HG03432 (cell line): ENCODE measurements around the gene TPPP3.

Experiments used
- ATAC-seq: cut with Tn5 transposase; IDR thresholded peaks from one replicate; pipeline ENCODE4 v1.9.1; 2021; ENCODE audit warnings: mild to moderate bottlenecking, moderate library complexity; ENCODE audit not compliant: unreplicated experiment

Gene TPPP3

DNA sequence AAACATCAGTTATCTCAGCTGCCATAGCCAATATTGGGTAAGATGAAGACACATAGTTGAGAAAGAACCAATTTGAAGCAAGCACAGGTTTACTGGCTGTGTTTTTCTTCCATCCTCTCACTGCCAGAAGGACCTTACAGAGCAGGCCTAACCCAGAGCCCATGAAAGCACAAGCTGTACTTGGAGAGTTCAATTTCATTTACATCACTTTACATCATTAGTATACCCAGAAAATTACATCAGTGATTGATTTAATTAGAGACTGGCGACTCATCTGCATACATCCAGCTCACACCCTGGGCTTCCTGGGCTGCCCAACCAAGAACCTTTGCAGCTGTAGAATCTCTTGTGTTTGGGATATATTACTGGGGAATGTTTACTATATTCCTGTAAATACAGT lies 43.0 kb downstream of the TPPP3 start:
- no peak for ATAC-seq

DNA sequence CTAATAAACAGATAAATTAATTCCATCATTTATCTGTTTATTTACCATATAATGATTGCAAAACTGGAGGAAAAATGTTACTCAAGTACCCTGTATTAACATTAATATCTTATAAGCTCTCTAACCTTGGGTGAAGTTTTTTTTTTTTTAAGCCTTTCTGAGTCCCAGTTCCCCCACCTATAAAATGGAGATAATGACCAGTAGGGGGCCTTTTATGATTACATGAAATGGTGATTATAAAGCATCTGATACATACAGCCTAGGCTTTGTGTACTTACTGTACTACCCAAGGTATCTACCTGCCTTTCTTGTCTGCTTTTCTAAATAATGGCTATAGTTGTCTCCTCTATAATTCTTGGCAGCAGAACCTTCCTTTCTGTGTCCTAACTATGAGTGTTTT lies 44.1 kb downstream of the TPPP3 start:
- ATAC-seq, result no peak

DNA sequence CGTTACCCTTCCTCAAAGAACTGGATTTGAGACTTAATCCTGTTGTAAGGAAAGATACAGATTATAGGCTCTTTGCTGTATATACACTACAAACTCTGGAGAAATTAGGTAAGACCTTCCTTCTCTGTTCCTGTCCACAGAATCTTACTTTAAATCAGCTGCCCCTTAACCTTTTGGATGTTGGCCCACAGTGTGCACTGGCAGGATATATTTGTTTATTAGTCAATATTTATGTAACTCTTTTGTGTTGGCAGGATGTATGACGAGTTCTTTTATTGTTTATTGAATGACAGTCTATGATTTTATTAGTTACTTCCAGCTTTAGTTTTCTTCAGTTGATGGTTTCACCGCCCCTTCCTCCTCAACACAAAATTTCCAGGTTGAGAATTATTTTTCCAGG lies 47.0 kb downstream of the TPPP3 start:
- ATAC-seq, result no peak

GRCh38 chr16:67345401-67345800 lies 47.9 kb downstream of the TPPP3 start:
- ATAC-seq, result no peak

- ATAC-seq, result no peak
These were observed 50.7 kb downstream of the TPPP3 start for GRCh38 chr16:67342616-67343015.

- ATAC-seq, result no peak
These were observed 52.0 kb downstream of the TPPP3 start for GRCh38 chr16:67341250-67341649.
